ENCODE data around the gene RPA1. TPM values are rescaled to one million over a fixed set of nuclear protein-coding genes. Genes with fewer than 3 reads are reported as not detected.
A peak's percentile ranks its signal among the peaks of the same experiment; 100 is the strongest.

The RPA1 gene
- total and polyA plus RNA-seq, 2 of the 8 experiments (the other 6 are each of a cell fraction or from before 2014, with no cell fraction given) = 79.1 to 194 TPM

DNA sequence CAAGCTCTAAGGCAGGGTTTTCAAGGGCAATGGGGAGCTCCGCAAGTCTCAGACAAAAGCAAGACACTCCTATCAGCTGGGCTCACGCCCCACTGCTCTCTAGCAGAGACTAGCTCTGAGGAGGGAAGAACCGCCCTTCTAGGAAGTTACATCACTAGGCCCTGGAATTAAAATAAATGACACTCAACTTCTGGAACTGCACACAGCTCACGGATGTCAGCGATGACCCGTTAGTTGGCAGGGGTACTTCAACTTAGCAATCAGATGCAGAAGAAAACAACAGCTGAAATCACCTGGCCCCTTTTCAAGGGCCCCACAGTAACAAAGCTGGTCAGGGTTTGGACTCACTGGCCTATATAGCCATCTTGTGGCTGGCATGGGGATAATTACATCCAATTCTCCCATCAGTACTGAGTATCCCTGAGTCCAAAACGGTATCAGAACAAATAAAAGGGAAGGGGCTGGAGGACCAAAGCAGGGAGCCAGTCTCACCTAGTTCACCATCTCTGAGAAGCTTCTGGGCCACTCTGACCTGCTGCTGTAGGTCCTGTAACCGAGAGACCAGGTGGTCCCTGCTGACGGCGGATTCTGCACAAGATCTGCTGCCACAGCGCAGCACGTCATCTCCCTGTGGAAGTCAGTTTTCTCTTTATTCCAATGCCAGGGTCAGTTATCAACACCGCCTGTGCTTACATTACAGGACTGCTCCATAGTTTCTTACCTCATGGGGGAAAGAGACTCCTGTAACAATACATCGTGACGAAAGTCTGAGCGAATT lies 45.8 kb upstream of the RPA1 start (continued):
- TF ChIP-seq CTCF (IDR thresholded peaks at IDR 0.05; ENCODE audit: control extremely low read depth in 1 of 3, insufficient read depth in 1 of 3, low read depth in 1 of 3, low read length in 3 of 3) = peak; percentile 9 to 68 (median 59)
- no peak for TF ChIP-seq BCL11A (IDR thresholded peaks at IDR 0.05; ENCODE audit: low read depth in 2 of 2, low read length in 2 of 2)

All from H1 (cell line).